ENCODE data around the gene DYSF. TPM values are rescaled to one million over a fixed set of nuclear protein-coding genes. Genes with fewer than 3 reads are reported as not detected.

DYSF gene
- total RNA-seq, 1 experiment from 2014 or later = 2.2 TPM

DNA sequence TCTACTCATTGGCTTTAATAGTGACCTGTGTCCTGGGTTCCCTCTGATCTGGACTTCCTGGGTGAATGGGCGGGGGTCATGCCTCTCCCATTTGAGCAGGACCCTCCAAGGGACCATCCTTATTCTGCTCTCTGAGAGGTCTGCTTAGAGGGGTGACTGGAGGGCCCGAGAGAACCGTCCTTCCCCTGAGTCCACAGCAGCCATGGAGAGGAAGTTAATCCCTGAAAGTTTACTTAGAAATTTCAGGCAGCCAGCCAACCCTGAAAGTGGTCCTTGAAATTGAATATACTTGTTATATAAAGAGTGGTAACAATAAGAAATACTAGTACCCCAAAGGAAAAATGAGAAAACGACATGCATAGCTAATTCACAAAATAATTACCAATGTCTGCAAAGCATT, 226.1 kb downstream of the DYSF start:
- peak in 1 of 2 experiments; percentile 10 for DNase-seq
- TF ChIP-seq, protein P1, sequence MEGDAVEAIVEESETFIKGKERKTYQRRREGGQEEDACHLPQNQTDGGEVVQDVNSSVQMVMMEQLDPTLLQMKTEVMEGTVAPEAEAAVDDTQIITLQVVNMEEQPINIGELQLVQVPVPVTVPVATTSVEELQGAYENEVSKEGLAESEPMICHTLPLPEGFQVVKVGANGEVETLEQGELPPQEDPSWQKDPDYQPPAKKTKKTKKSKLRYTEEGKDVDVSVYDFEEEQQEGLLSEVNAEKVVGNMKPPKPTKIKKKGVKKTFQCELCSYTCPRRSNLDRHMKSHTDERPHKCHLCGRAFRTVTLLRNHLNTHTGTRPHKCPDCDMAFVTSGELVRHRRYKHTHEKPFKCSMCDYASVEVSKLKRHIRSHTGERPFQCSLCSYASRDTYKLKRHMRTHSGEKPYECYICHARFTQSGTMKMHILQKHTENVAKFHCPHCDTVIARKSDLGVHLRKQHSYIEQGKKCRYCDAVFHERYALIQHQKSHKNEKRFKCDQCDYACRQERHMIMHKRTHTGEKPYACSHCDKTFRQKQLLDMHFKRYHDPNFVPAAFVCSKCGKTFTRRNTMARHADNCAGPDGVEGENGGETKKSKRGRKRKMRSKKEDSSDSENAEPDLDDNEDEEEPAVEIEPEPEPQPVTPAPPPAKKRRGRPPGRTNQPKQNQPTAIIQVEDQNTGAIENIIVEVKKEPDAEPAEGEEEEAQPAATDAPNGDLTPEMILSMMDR (IDR thresholded peaks at IDR 0.05; ENCODE audit: insufficient read depth in 1 of 2, low read depth in 1 of 2, low read length in 1 of 2, severe bottlenecking in 1 of 2, unreplicated experiment in 1 of 2) = no peak
- Mint-ChIP-seq H3K27ac (ENCODE audit: unreplicated experiment) (no peak overlapping the region), H3K27me3 (ENCODE audit: insufficient read depth, unreplicated experiment) (peaks cover 9% of the 10 kb centered on the region), H3K4me1 (ENCODE audit: low read depth, unreplicated experiment) (no peaks in the 10 kb centered on the region), H3K36me3 (ENCODE audit: insufficient read depth, unreplicated experiment) (no peaks in the 10 kb centered on the region), H3K4me3 (ENCODE audit: unreplicated experiment) (no peak overlapping the region), H3K9me3 (ENCODE audit: unreplicated experiment) (no peaks in the 10 kb centered on the region)
- Histone ChIP-seq H3K9me3 (no peaks in the 10 kb centered on the region), H3K4me3 (ENCODE audit: low read depth, low read length) (no peak overlapping the region), H3K36me3 (ENCODE audit: control insufficient read depth, insufficient read depth, low read length) (no peaks in the 10 kb centered on the region), H3K4me1 (no peaks in the 10 kb centered on the region), H3K27me3 (replicated peaks; ENCODE audit: control insufficient read depth, insufficient read depth, low read length) (no peaks in the 10 kb centered on the region)
- ChIA-PET CTCF (no interaction called here), POLR2A (no interaction called here)
- no TSS peak for BruUV-seq (replicated peaks)
- intact Hi-C loops (cut with micrococcal nuclease; ENCODE audit: unreplicated experiment) = no loop called here

DNA sequence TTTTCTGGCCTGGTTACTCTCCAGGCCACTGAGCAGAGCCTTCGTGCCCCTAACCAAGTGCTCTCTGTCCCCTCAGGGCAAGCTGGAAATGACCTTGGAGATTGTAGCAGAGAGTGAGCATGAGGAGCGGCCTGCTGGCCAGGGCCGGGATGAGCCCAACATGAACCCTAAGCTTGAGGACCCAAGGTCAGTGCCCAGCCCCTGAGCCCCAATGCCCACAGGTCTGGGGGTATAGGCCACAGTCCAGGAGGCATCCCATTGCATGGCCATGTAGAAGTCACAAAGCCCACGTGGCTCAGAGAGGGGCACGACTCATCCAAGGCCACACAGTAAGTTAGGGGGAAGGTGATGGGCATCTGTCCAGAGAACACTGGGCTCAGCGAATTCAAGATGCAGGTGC, 227.6 kb downstream of the DYSF start:
- Histone ChIP-seq H3K4me3 (ENCODE audit: low read depth, low read length) (no peak overlapping the region), H3K9me3 (no peaks in the 10 kb centered on the region), H3K36me3 (ENCODE audit: control insufficient read depth, insufficient read depth, low read length) (no peaks in the 10 kb centered on the region), H3K4me1 (no peaks in the 10 kb centered on the region), H3K27me3 (replicated peaks; ENCODE audit: control insufficient read depth, insufficient read depth, low read length) (no peaks in the 10 kb centered on the region)
- DNase-seq = peak in 1 of 2 experiments; percentile 27
- Mint-ChIP-seq H3K36me3 (ENCODE audit: insufficient read depth, unreplicated experiment) (no peaks in the 10 kb centered on the region), H3K27me3 (ENCODE audit: insufficient read depth, unreplicated experiment) (peaks cover 9% of the 10 kb centered on the region), H3K4me3 (ENCODE audit: unreplicated experiment) (no peak overlapping the region), H3K4me1 (ENCODE audit: low read depth, unreplicated experiment) (no peaks in the 10 kb centered on the region), H3K27ac (ENCODE audit: unreplicated experiment) (no peak overlapping the region), H3K9me3 (ENCODE audit: unreplicated experiment) (no peaks in the 10 kb centered on the region)
- TF ChIP-seq, protein P1 (IDR thresholded peaks at IDR 0.05; ENCODE audit: insufficient read depth in 1 of 2, low read depth in 1 of 2, low read length in 1 of 2, severe bottlenecking in 1 of 2, unreplicated experiment in 1 of 2) = no peak
- CTCF ChIA-PET = no interaction called here
- POLR2A ChIA-PET = no interaction called here
- intact Hi-C loops (cut with micrococcal nuclease; ENCODE audit: unreplicated experiment) = no loop called here
- BruUV-seq (replicated peaks) = no TSS peak

DNA sequence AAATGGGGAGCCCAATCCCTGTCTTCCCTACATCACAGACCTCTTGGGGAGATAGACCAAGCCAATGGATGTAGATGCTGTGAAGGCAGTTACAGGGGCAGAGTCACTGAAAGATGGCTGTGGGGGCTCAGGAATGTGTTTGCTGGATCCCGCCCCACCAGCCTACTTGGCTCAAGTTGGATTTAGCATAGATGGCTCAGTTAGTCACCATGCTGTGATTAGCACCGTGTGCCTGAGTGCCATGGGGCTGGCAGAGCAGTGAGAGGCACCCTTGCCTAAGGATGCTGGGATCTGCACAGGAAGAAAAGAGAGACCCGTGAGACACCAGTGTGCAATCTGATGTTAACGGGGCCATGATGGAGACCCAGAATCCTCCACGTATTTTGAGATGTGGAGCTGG, 228.3 kb downstream of the DYSF start:
- peak in 1 of 2 experiments; percentile 14 for DNase-seq
- Histone ChIP-seq H3K9me3 (no peaks in the 10 kb centered on the region), H3K36me3 (ENCODE audit: control insufficient read depth, insufficient read depth, low read length) (no peaks in the 10 kb centered on the region), H3K4me1 (no peaks in the 10 kb centered on the region), H3K27me3 (replicated peaks; ENCODE audit: control insufficient read depth, insufficient read depth, low read length) (no peaks in the 10 kb centered on the region), H3K4me3 (ENCODE audit: low read depth, low read length) (no peak overlapping the region)
- TF ChIP-seq, protein P1 (IDR thresholded peaks at IDR 0.05; ENCODE audit: insufficient read depth in 1 of 2, low read depth in 1 of 2, low read length in 1 of 2, severe bottlenecking in 1 of 2, unreplicated experiment in 1 of 2) = no peak
- Mint-ChIP-seq H3K27me3 (ENCODE audit: insufficient read depth, unreplicated experiment) (peaks cover 9% of the 10 kb centered on the region), H3K4me1 (ENCODE audit: low read depth, unreplicated experiment) (no peaks in the 10 kb centered on the region), H3K27ac (ENCODE audit: unreplicated experiment) (no peak overlapping the region), H3K36me3 (ENCODE audit: insufficient read depth, unreplicated experiment) (no peaks in the 10 kb centered on the region), H3K9me3 (ENCODE audit: unreplicated experiment) (no peaks in the 10 kb centered on the region), H3K4me3 (ENCODE audit: unreplicated experiment) (no peak overlapping the region)
- no TSS peak for BruUV-seq (replicated peaks)
- ChIA-PET POLR2A (no interaction called here), CTCF (no interaction called here)
- intact Hi-C loops (cut with micrococcal nuclease; ENCODE audit: unreplicated experiment) = no loop called here

Data from Caco-2 (cell line).